Measurements from ENCODE around the gene NEUROD6.

Gene NEUROD6

GRCh38 chr7:31340603-31341002, at the start of gene NEUROD6:
Gene NEUROD6, minus strand, starts transcription at chr7:31340726. Its CDS starts 1,458 bp downstream, at chr7:31339268.
- no peak for DNase-seq

- DNase-seq = no peak
Measured at GRCh38 chr7:31384466-31384865, 43.9 kb upstream of the NEUROD6 start.

- no peak for DNase-seq
Measured at GRCh38 chr7:31382722-31383121, 42.2 kb upstream of the NEUROD6 start.

- DNase-seq = peak; percentile 34
Measured at GRCh38 chr7:31373337-31374289, 33.1 kb upstream of the NEUROD6 start.

- no peak for DNase-seq
Measured at GRCh38 chr7:31372231-31372959, 31.9 kb upstream of the NEUROD6 start.

GRCh38 chr7:31371621-31372020, 31.1 kb upstream of the NEUROD6 start:
- DNase-seq = no peak

- DNase-seq = no peak
Measured at GRCh38 chr7:31370609-31371008, 30.1 kb upstream of the NEUROD6 start.

GRCh38 chr7:31368620-31369019, 28.1 kb upstream of the NEUROD6 start:
- DNase-seq = no peak

- no peak for DNase-seq
Measured at GRCh38 chr7:31363496-31363895, 23.0 kb upstream of the NEUROD6 start.

- DNase-seq = no peak
Measured at GRCh38 chr7:31363051-31363450, 22.5 kb upstream of the NEUROD6 start.

- DNase-seq = no peak
Measured at GRCh38 chr7:31362401-31362800, 21.9 kb upstream of the NEUROD6 start.

GRCh38 chr7:31358467-31358866, 17.9 kb upstream of the NEUROD6 start:
- no peak for DNase-seq

GRCh38 chr7:31345421-31345820, 4.9 kb upstream of the NEUROD6 start:
- no peak for DNase-seq

GRCh38 chr7:31343516-31344305, 3.2 kb upstream of the NEUROD6 start:
- DNase-seq = no peak

- no peak for DNase-seq
Measured at GRCh38 chr7:31341141-31341540, 615 bp upstream of the NEUROD6 start.

GRCh38 chr7:31340051-31340450, 475 bp downstream of the NEUROD6 start:
- no peak for DNase-seq

- no peak for DNase-seq
Measured at GRCh38 chr7:31338706-31339105, 1.8 kb downstream of the NEUROD6 start.

- no peak for DNase-seq
Measured at GRCh38 chr7:31337002-31337565, 3.4 kb downstream of the NEUROD6 start.

- DNase-seq = no peak
Measured at GRCh38 chr7:31336202-31337001, 4.1 kb downstream of the NEUROD6 start.

GRCh38 chr7:31335884-31336201, 4.7 kb downstream of the NEUROD6 start:
- no peak for DNase-seq

GRCh38 chr7:31335161-31335856, 5.2 kb downstream of the NEUROD6 start:
- DNase-seq = no peak

Data from NCI-H2029 (cell line).